Retinal pigment epithelial cell (primary cell): ENCODE results near the gene TEX51.

Experiments used
- DNase-seq: peaks from one replicate; pipeline ENCODE4 v3.0.0-alpha.2; 2010; ENCODE audit warnings: low read depth
- H3K4me3 ChIP-seq: 2 replicates; pipeline ENCODE4 v1.5.1; 2011; ENCODE audit warnings: mild to moderate bottlenecking, low read length, control low read depth, moderate library complexity
- CTCF ChIP-seq: conservative IDR thresholded peaks from 2 replicates; pipeline ENCODE4 v1.5.1; 2011; ENCODE audit warnings: low read depth, low read length, control low read depth, inconsistent platforms

Gene TEX51

DNA sequence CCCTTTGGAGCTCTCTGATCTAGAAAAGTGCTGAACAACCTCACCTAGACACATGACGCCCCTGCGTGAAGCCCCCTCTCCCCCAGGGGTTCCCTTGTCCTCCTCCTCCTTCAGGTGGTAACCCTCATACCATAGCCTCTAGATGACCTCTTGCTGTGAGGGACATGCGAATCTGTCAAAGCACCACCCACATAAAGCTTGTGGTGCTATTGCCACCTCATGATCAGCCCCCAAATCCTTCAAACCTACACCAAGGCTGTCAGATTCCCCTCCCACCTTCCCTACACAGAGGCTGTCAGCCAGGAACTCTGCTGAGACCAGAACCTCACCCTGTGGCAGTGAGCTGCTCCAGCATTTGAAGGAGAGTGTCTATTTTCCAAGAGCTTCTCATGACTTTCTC lies 43.1 kb upstream of the TEX51 start:
- TF ChIP-seq CTCF: no peak
- H3K4me3 ChIP-seq: no peak overlapping the region
- DNase-seq: no peak

- TF ChIP-seq CTCF: no peak
- DNase-seq: no peak
- H3K4me3 ChIP-seq: no peak overlapping the region
Observed at GRCh38 chr2:126856403-126856802, 42.3 kb upstream of the TEX51 start.

GRCh38 chr2:126857502-126857901 lies 41.2 kb upstream of the TEX51 start:
- TF ChIP-seq CTCF: no peak
- no peak overlapping the region for H3K4me3 ChIP-seq
- no peak for DNase-seq

- H3K4me3 ChIP-seq: no peak overlapping the region
- no peak for DNase-seq
- TF ChIP-seq CTCF: no peak
Observed at GRCh38 chr2:126858013-126858412, 40.7 kb upstream of the TEX51 start.

DNA sequence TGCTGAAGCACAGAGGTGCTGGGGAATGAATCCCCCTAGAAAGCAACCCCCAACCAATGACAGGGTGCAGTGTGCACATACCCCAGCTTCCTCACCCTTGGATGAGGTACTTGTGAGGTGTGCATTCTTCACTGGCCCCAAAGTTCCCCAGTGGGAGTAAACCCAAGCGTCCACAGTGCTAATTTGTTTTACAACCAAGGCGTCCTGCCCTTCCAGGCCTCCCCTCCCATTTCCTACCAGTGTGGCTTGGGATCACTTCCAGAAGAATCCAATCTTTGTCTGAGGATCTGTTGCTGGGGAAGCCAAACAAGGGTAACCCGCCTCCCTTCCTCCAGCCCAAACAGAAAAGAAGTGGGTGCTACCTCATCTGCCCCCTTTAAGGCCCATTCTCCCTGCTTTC lies 40.3 kb upstream of the TEX51 start:
- H3K4me3 ChIP-seq: no peak overlapping the region
- TF ChIP-seq CTCF: no peak
- DNase-seq: no peak

- TF ChIP-seq CTCF: no peak
- no peak for DNase-seq
- no peak overlapping the region for H3K4me3 ChIP-seq
Observed at GRCh38 chr2:126858991-126859390, 39.7 kb upstream of the TEX51 start.

GRCh38 chr2:126859631-126860030 lies 39.1 kb upstream of the TEX51 start:
- no peak overlapping the region for H3K4me3 ChIP-seq
- no peak for TF ChIP-seq CTCF
- DNase-seq: no peak
